Activated CD8-positive, alpha-beta memory T cell treated with anti-CD3 and anti-CD28 coated beads for 36 hours (primary cell): ENCODE data around the gene JPH3. TPM values are rescaled to one million over a fixed set of nuclear protein-coding genes. Genes with fewer than 3 reads are reported as not detected.

ENCODE experiments used
- CTCF ChIA-PET: fragments of 350-600 bp; sonication (Branson Sonifier 250); formaldehyde crosslinking; loops from one replicate; lab custom pipeline; 2021; ENCODE audit warnings: antibody characterized with exemption; lab: Charles Lee
- POLR2A ChIA-PET: fragments of 350-600 bp; sonication (Branson Sonifier 250); formaldehyde crosslinking; loops from one replicate; lab custom pipeline; 2021; ENCODE audit warnings: antibody characterized with exemption; lab: Charles Lee
- total RNA-seq, 2 experiments: library from RNA; stranded (reverse); gene quantifications; one replicate each; pipeline ENCODE4 v1.2.3, GENCODE V29; 2021

The JPH3 gene
- total RNA-seq, 2 experiments from 2014 or later, result not detected

DNA sequence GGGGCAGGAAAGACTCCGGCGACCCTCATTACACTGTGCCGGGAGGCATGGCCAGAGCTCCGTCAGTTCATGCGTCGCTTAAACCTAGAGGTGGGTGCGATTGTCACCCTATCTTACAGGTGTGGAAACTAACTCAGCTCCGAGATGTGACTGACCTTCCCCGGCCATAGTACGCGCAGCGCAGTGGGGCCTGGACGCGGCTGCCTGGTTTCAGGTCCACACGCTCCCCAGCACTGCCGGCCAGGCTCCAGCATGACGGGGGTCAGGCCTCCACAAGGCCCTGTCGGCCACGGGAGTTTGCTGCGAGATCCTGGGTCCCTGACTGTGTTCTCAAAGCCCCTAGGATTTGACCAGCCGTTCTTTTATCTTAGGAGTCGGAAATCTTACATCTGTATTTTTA is 34.4 kb downstream of the JPH3 start:
- POLR2A ChIA-PET, result no interaction called here
- CTCF ChIA-PET, result interaction anchor here (0.5 to 3.3 kb wide), 33 partner anchors 8 to 321 kb away, joined by 3 to 33 read pairs (median 4); no protein-coding TSS in a partner anchor

DNA sequence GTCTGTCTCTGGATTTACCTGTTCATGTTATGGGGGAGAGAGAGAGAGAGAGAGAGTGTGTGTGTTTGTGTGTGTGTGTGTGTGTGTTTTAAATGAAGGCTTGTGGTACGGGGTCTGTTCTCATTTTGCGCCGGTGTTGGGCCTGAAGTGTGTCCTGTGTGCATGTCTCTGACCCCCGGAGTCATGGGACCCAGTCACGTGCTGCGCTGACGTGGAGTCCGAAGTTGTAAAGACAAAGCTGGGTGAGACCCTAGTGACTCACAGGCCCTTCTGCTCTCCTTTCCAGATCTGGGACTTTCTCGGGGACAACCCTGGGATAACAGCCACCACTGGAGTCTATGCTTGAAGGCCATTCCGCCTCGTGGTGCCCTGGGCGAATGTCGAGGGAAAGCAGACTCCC is 35.0 kb downstream of the JPH3 start:
- POLR2A ChIA-PET, result no interaction called here
- CTCF ChIA-PET, result interaction anchor here (1.3 to 3.3 kb wide), 5 partner anchors 117 to 243 kb away, joined by 3 to 33 read pairs (median 10); no protein-coding TSS in a partner anchor

GRCh38 chr16:87638736-87639135 is 36.4 kb downstream of the JPH3 start:
- CTCF ChIA-PET, result no interaction called here
- POLR2A ChIA-PET, result no interaction called here

GRCh38 chr16:87641721-87642120 is 39.4 kb downstream of the JPH3 start:
- POLR2A ChIA-PET, result no interaction called here
- CTCF ChIA-PET, result no interaction called here

GRCh38 chr16:87642491-87642890 is 40.2 kb downstream of the JPH3 start:
- CTCF ChIA-PET, result no interaction called here

GRCh38 chr16:87644186-87644585 is 41.9 kb downstream of the JPH3 start:
- CTCF ChIA-PET, result no interaction called here
- POLR2A ChIA-PET, result no interaction called here

More at GRCh38 chr16:87642491-87642890, 40.2 kb downstream of the JPH3 start:
- POLR2A ChIA-PET, result no interaction called here

DNA sequence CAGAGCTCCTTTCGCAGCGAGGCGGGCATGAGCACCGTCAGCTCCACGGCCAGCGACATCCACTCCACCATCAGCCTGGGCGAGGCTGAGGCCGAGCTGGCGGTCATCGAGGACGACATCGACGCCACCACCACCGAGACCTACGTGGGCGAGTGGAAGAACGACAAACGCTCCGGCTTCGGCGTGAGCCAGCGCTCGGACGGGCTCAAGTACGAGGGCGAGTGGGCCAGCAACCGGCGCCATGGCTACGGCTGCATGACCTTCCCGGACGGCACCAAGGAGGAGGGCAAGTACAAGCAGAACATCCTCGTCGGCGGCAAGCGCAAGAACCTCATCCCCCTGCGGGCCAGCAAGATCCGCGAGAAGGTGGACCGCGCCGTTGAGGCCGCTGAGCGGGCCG is 42.3 kb downstream of the JPH3 start:
- ChIA-PET CTCF (interaction anchor here (0.5 kb wide), 1 partner anchor 8 kb away, joined by 3 read pairs; no protein-coding TSS in a partner anchor), POLR2A (no interaction called here)

- CTCF ChIA-PET, result no interaction called here
- POLR2A ChIA-PET, result interaction anchor here (0.6 kb wide), 1 partner anchor 1360 kb away, joined by 5 read pairs; no protein-coding TSS in a partner anchor
Observed at GRCh38 chr16:87645802-87646201, 43.5 kb downstream of the JPH3 start.

GRCh38 chr16:87647431-87648185 is 45.3 kb downstream of the JPH3 start:
- ChIA-PET POLR2A (no interaction called here), CTCF (interaction anchor here (1.0 kb wide), 1 partner anchor 13 kb away, joined by 4 read pairs; no protein-coding TSS in a partner anchor)

- ChIA-PET CTCF (interaction anchor here (1.0 kb wide), 1 partner anchor 13 kb away, joined by 4 read pairs; no protein-coding TSS in a partner anchor), POLR2A (no interaction called here)
Observed at GRCh38 chr16:87648236-87648635, 45.9 kb downstream of the JPH3 start.

DNA sequence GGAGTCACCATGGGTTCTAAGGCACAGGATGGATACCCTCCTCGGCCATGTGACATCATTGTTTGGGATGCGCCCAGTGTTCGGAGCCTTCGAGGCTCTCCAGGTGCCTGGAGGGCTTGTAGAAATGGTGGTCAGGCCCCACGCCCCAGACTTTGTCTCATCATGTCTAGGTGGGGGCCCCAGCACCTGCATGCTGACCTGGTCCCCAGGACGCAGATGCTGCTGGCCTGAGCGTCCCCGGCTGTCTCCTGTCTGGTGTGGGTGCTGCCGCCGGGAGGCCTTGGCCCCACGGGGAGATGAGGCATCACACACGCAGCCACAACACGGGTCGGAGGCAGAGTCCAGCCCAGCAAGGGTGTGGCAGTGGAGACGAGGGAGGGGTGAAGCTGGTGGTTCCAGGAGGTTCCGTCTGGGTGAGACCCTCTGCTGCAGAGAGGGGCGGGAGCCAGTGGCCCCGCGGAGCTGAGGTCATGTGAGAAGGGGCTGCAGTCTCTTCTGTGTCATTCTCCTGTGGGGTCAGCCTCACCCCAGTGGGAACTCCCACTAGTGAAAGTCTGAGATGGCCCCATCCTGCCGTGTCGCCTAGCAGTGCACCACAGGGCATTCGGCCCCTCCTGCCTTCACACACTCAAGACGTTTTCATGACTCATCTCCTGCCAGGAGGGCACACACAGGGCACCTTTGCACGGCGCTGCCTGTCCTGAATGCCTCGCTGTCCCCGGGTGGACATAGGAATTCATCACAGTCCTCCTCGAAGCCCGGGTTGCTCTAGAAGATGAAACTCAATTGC is 46.6 kb downstream of the JPH3 start:
- ChIA-PET CTCF (no interaction called here), POLR2A (no interaction called here)

- ChIA-PET CTCF (interaction anchor here (0.7 to 0.8 kb wide), 2 partner anchors 16 to 18 kb away, joined by 3 read pairs; no protein-coding TSS in a partner anchor), POLR2A (no interaction called here)
Observed at GRCh38 chr16:87652386-87652785, 50.1 kb downstream of the JPH3 start.

DNA sequence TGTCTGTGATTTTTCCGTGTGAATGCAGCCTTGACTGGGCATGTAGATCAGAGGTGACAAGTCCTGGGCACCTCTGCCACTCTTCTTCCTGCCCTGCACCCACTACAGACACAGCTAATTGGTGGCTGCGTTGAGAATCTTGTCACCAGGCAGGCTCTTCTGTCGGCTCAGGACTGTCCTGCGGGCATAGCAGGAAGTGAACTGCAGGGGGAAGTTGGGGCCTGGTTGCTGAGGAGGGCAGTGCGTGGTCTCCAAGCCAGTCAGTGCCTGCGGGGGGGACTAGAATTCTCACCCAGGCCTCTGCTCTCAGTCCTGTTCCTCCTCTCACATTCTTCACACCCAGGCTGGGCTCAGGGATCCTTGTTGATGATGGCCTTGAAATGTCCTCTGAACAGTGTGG is 50.5 kb downstream of the JPH3 start:
- CTCF ChIA-PET, result interaction anchor here (0.6 to 0.8 kb wide), 2 partner anchors 17 to 50 kb away, joined by 3 read pairs; no protein-coding TSS in a partner anchor

DNA sequence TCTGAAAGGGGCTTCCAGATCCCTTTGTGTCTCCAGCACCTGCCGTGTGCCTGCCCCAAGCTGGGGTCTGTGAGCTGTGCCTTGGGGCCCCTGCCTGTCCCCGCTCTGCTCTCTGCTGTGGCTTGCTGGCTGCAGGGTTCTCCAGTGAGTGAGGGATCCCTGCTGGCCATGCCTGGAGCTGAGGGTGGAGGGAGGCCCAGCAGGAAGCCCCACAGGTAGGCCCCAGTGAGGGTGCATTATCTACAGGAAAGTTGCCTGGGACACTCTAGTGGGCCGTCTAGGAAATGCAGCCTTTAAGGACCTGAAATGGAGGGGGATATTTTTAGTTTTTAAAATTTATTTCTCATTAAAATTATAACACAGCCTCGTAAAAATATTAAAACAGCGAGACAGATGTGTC is 50.9 kb downstream of the JPH3 start:
- CTCF ChIA-PET, result interaction anchor here (0.6 kb wide), 1 partner anchor 50 kb away, joined by 3 read pairs; no protein-coding TSS in a partner anchor
- POLR2A ChIA-PET, result no interaction called here

More for the DNA sequence above, 50.5 kb downstream of the JPH3 start:
- POLR2A ChIA-PET, result no interaction called here

- CTCF ChIA-PET, result no interaction called here
- POLR2A ChIA-PET, result no interaction called here
Observed at GRCh38 chr16:87654826-87655225, 52.5 kb downstream of the JPH3 start.

GRCh38 chr16:87656328-87656727 is 54.0 kb downstream of the JPH3 start:
- ChIA-PET POLR2A (no interaction called here), CTCF (no interaction called here)

DNA sequence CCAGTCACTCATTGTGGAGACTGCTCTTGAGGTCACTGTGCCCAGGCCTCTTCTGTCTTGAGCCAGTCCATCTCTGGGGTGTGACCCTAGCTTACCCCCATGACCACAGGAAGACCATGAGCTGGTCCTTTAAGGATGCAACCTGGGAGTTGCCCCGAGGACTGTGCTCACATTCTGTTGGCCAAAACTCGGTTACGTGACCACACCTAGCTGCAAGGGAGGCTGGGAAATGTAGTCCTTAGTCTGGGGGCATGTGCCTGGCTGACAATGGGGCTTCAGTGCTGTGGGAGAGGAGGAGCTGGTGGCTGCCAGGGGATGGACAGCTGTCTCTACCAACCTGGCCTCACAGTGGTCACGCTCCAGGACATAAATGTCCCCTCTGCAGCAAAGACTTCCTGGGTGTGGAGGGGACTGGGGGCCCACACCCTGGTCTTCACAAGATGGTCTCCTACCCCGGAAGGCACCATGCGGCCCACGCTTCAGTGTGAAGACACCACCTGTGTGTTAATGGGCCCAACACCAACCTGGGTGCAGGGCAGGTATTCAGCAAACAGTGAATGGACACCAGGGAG is 55.4 kb downstream of the JPH3 start:
- ChIA-PET POLR2A (no interaction called here), CTCF (no interaction called here)

DNA sequence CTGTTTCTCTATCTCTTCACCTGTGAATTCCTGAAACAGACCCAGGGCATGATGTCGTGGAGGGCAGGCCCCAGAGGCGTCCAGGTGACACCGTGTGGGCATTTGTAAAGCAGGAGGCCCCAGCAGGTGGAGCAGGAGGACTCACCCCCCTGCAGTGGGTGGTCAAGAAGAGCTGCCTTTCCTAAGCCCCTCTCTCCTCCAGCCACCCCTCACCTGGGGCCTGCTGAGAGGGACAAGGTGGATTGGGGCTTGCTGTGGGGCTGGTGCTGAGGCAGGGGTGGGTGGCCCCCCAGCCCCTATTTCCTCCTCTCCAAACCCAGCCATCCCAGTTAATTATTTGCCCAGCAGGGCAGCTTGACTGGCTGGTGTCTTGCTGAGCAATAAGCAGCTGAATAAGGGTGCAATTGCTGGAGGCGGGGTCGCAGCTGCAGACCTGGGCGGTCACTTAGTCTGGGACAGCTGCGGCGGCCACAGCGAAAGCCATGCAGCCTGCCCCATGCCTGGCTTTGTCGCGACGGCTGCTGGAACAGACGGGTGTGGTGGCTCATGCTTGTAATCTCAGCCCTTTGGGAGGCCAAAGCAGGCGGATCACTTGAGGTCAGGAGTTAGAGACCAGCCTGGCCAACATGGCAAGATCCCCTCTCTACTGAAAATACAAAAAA is 56.4 kb downstream of the JPH3 start:
- POLR2A ChIA-PET, result no interaction called here
- CTCF ChIA-PET, result no interaction called here

GRCh38 chr16:87661561-87661960 is 59.3 kb downstream of the JPH3 start:
- POLR2A ChIA-PET, result no interaction called here
- CTCF ChIA-PET, result no interaction called here
